Vagina (tissue), 2 donors: ENCODE data around the gene RASL11B.
A peak's percentile ranks its signal among the peaks of the same experiment; 100 is the strongest.

ENCODE experiments used
- POLR2A ChIP-seq, 2 donors: fragments of 450-650 bp; IDR thresholded peaks; one replicate each; pipeline ENCODE4 v1.6.1; 2017; ENCODE audit warnings: antibody characterized with exemption in 2 of 2, mild to moderate bottlenecking in 2 of 2, moderate library complexity in 2 of 2
- POLR2AphosphoS5 ChIP-seq, 2 donors: sonication (generic); formaldehyde crosslinking; IDR thresholded peaks; one replicate each; pipeline ENCODE4 v1.9.0; 2017; ENCODE audit warnings: antibody characterized with exemption in 2 of 2, mild to moderate bottlenecking in 2 of 2, low read depth in 1 of 2; ENCODE audit not compliant: insufficient read depth in 1 of 2
- TF ChIP-seq, protein P1 (sequence below), 3 experiments: fragments of 450-650 bp in 2 of 3; fragments of 200-600 bp in 1 of 3; sonication (generic) in 1 of 3; IDR thresholded peaks; one replicate each; pipeline ENCODE4 v1.5.1; 2017 to 2019; ENCODE audit warnings: antibody characterized with exemption in 3 of 3, mild to moderate bottlenecking in 2 of 3, moderate library complexity in 2 of 3

DNA sequence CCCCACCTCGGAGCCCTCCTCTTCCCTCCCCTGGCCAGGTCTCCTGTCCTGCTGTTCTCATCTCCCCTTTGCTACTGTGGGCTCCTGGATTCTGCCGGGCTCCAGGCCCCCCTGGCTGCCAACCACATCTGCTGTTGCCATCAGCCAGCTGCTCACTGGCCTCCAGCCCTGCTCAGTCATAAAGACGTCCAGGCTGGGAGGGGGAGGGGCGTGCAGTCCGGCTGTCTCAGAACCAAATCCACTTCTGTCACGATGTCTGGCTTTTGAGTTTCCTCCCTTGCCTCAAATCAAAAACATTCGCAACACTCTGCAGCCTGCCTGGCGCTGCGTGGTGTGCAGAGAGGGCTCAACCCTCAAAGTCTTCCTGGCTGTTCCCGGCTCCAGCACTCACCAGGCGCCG lies 7.1 kb downstream of the RASL11B start:
- TF ChIP-seq POLR2AphosphoS5 (IDR thresholded peaks at IDR 0.05; ENCODE audit: insufficient read depth in 1 of 2, low read depth in 1 of 2): peak in 1 of 2 donors; percentile 62
- TF ChIP-seq, protein P1, sequence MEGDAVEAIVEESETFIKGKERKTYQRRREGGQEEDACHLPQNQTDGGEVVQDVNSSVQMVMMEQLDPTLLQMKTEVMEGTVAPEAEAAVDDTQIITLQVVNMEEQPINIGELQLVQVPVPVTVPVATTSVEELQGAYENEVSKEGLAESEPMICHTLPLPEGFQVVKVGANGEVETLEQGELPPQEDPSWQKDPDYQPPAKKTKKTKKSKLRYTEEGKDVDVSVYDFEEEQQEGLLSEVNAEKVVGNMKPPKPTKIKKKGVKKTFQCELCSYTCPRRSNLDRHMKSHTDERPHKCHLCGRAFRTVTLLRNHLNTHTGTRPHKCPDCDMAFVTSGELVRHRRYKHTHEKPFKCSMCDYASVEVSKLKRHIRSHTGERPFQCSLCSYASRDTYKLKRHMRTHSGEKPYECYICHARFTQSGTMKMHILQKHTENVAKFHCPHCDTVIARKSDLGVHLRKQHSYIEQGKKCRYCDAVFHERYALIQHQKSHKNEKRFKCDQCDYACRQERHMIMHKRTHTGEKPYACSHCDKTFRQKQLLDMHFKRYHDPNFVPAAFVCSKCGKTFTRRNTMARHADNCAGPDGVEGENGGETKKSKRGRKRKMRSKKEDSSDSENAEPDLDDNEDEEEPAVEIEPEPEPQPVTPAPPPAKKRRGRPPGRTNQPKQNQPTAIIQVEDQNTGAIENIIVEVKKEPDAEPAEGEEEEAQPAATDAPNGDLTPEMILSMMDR (IDR thresholded peaks at IDR 0.05): no peak
- TF ChIP-seq POLR2A (IDR thresholded peaks at IDR 0.05): no peak
